ENCODE measurements around the gene BCAT1.
"Not testable (repeated sequence)": the region's sequence is repeated elsewhere in the genome, so short reads cannot be mapped to it uniquely, and the experiment has no call there.

The BCAT1 gene

DNA sequence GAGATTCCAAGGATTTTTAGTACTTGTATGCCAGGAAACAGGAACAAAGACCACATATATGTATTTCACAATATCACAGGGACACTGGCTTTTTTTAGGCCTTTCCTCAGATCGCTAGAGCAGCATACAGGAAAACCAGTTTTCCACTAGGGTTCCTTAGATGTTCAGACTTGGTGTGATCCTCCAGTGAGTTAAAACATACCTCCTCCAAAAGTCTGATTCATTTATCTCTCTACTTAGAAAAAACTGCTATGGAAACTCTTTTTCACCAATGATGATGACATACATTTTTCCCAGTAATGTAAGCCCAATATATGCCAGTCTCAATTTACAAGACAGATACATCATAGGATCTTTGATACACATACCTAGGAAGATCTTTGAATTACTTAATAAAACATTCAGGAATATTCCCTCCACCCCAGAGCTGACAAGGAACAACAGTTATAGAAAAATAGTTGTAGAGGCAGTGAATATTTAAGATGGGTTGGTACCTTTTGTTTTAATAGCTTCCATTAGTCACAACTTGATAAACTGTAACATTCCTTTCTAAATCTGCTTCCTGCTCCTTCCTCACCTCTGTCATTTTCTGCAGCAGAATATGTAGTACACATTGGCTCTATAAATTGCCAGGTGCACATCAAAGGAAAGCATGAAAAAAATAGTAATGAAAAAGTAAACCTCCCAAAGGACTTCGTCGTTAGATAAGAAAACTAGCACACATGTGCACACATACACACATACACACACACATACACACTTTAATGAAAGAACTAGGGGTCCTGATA, 27.5 kb downstream of the BCAT1 start:
- no peak for DNase-seq (ENCODE audit: insufficient read length)
- FAIRE-seq, result no peak

DNA sequence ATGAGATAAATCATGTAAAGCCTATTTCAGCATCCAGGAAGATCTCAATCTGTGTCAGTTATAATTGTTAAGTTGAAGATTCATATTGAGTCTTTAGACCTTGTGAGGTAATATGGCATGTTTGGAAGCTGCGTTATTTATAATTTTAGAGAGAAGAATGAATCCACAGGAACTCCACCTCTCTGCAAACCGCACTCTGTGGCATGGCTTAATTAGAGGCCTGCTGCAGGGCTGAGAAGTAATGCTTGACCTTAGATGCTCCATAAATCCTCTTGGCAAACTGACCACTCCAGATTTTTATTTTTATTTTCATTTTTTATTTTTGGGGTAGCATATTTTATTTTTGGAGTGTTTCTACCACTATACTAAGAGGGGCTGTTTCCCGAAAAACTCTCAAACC, 28.8 kb downstream of the BCAT1 start:
- FAIRE-seq, result no peak
- DNase-seq (ENCODE audit: insufficient read length), result no peak
- TF ChIP-seq POLR2A (IDR thresholded peaks at IDR 0.05; ENCODE audit: low read depth, low read length) (no peak), POLR2AphosphoS5 (IDR thresholded peaks at IDR 0.05; ENCODE audit: low read depth, low read length) (no peak), TAF1 (IDR thresholded peaks at IDR 0.05; ENCODE audit: borderline replicate concordance, low read depth, low read length) (no peak)

More for the DNA sequence above, 27.5 kb downstream of the BCAT1 start:
- TF ChIP-seq POLR2AphosphoS5 (IDR thresholded peaks at IDR 0.05; ENCODE audit: low read depth, low read length) (no peak), POLR2A (IDR thresholded peaks at IDR 0.05; ENCODE audit: low read depth, low read length) (no peak), TAF1 (IDR thresholded peaks at IDR 0.05; ENCODE audit: borderline replicate concordance, low read depth, low read length) (no peak)

DNA sequence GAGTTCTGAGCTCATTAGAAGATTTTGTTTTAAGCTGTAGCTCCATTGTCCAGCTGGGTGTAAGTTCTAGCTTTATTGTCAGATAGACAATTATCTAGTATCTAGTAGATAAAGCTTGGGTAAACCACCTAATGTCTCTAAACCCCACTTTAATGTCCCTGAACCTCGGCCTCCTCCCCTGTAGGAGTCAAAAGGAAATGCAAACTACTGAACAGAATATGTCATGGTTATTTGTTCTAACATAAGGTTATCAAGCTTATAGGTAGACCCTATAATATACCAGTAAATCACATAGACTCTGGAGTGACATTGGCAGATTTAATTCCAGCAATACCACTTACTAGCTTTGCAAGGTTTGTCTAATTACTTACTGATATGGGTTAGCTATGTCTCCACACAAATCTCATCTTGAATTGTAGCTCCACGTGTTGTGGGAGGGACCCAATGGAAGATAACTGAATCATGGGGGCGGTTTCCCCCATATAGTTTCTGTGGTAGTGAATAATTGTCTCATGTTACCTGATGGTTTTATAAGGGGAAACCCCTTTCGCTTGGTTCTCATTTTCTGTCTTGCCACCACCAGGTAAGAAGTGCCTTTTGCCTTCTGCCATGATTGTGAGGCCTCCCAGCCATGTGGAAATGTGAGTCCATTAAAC, 29.4 kb downstream of the BCAT1 start:
- no peak for DNase-seq (ENCODE audit: insufficient read length)
- no peak for FAIRE-seq

DNA sequence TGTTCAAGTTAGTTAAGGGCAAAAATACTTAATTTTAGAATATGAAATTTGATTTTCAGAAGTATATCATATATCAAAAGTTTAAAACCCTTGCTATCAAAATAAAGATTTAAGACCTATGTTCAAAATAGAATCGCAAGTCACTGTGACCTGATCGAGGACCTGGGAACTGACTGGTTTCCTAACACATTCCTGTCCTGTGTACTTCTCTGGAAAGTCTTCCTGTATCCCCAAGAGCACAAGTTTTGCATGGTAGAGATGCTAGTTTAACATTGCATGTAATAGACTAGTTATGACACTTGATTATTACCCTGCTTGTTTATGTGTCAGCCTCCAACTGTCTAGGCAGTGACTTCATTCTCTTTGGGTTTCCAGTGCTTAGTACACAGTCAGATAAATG, 30.3 kb downstream of the BCAT1 start:
- TF ChIP-seq TAF1 (IDR thresholded peaks at IDR 0.05; ENCODE audit: borderline replicate concordance, low read depth, low read length) (no peak), POLR2AphosphoS5 (IDR thresholded peaks at IDR 0.05; ENCODE audit: low read depth, low read length) (no peak), POLR2A (IDR thresholded peaks at IDR 0.05; ENCODE audit: low read depth, low read length) (no peak)
- DNase-seq (ENCODE audit: insufficient read length) (no peak), FAIRE-seq (peak; percentile 21)

More for the DNA sequence above, 29.4 kb downstream of the BCAT1 start:
- no peak for TF ChIP-seq POLR2A (IDR thresholded peaks at IDR 0.05; ENCODE audit: low read depth, low read length)
- TF ChIP-seq POLR2AphosphoS5 (IDR thresholded peaks at IDR 0.05; ENCODE audit: low read depth, low read length), result no peak
- no peak for TF ChIP-seq TAF1 (IDR thresholded peaks at IDR 0.05; ENCODE audit: borderline replicate concordance, low read depth, low read length)

DNA sequence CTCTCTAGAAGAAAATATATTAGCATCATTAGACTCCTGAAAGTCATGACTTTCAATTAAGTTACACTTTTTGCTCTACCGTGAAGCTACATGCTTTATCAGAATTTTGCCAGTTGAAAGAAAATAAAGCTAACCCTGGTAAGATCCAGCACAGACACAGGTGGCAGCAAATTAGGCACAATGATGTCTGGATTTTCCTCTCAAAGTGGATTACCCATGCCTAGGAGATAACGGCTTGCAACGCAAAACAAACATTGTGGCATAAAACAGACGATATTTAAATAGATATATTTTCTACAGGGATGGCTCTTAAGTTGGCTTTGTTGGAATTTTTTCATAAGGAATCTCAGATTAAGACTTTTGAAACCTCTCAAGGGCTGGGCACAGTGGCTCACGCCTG, 33.4 kb downstream of the BCAT1 start:
- TF ChIP-seq POLR2A (IDR thresholded peaks at IDR 0.05; ENCODE audit: low read depth, low read length) (no peak), TAF1 (IDR thresholded peaks at IDR 0.05; ENCODE audit: borderline replicate concordance, low read depth, low read length) (no peak), POLR2AphosphoS5 (IDR thresholded peaks at IDR 0.05; ENCODE audit: low read depth, low read length) (no peak)
- no peak for FAIRE-seq

DNA sequence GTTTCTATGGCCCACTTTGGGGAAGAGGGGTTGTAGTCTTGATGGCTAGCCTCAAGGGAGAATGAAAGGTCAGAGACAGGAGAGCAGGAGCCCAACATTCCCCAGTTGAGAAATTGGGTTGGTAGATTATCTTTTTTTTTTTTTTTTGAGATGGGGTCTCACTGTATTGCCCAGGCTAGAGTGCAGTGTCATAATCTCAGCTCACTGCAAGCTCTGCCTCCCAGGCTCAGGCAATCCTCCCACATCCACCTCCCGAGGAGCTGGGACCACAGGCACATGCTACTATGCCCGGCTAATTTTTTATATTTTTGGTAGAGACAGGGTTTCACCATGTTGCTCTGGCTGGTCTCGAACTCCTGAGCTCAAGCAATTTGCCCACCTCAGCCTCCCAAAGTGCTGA, 34.9 kb downstream of the BCAT1 start:
- no peak for TF ChIP-seq POLR2AphosphoS5 (IDR thresholded peaks at IDR 0.05; ENCODE audit: low read depth, low read length)
- TF ChIP-seq TAF1 (IDR thresholded peaks at IDR 0.05; ENCODE audit: borderline replicate concordance, low read depth, low read length), result no peak
- no peak for TF ChIP-seq POLR2A (IDR thresholded peaks at IDR 0.05; ENCODE audit: low read depth, low read length)
- DNase-seq (ENCODE audit: insufficient read length) (no peak), FAIRE-seq (no peak)

More for the DNA sequence above, 33.4 kb downstream of the BCAT1 start:
- no peak for DNase-seq (ENCODE audit: insufficient read length)

DNA sequence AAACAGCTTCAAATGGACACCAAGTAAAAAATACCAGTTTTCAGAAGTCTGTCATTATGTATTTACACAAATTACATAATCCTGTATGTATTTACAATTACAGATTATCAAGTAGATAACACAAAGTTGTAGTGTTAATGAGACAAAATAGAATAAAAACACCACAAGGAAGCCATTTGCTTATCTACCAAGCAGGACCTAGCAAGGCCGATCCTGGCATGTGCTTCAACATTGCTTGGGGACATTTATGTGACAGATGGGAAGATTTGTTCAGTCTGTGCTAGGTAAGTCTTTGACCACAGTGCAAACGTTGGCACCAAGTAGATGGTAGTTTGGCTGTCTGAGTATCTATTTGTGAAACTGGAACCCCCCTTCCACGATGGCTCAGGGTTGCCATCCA, 35.8 kb downstream of the BCAT1 start:
- no peak for TF ChIP-seq TAF1 (IDR thresholded peaks at IDR 0.05; ENCODE audit: borderline replicate concordance, low read depth, low read length)
- no peak for TF ChIP-seq POLR2AphosphoS5 (IDR thresholded peaks at IDR 0.05; ENCODE audit: low read depth, low read length)
- no peak for TF ChIP-seq POLR2A (IDR thresholded peaks at IDR 0.05; ENCODE audit: low read depth, low read length)
- no peak for FAIRE-seq
- DNase-seq (ENCODE audit: insufficient read length), result no peak

DNA sequence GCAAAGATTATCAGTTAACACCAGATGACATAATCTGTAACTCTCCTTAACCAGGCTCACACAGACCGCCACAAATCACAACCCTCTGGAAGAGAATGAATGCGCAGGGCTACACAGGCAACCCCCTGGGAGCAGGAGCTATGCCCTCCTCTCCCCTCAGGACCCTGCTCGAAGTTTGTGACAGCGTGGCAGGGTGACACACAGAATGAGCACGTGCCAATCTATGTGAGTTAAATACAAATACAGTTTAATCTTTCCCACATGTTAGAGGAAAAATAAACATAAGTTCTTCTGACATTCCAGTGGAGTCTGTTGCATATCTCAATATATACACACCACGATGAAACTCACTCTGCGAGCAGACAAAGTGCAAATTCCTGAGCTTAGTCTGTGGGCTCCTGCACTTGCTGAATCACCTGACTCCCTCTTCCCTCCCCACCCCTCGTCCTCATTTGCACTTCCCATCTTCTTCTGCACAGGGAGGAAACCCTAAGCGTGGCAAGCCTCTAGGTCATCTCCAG, 37.6 kb downstream of the BCAT1 start:
- DNase-seq (ENCODE audit: insufficient read length), result no peak
- TF ChIP-seq POLR2AphosphoS5 (IDR thresholded peaks at IDR 0.05; ENCODE audit: low read depth, low read length) (no peak), TAF1 (IDR thresholded peaks at IDR 0.05; ENCODE audit: borderline replicate concordance, low read depth, low read length) (no peak), POLR2A (IDR thresholded peaks at IDR 0.05; ENCODE audit: low read depth, low read length) (no peak)
- FAIRE-seq, result no peak

DNA sequence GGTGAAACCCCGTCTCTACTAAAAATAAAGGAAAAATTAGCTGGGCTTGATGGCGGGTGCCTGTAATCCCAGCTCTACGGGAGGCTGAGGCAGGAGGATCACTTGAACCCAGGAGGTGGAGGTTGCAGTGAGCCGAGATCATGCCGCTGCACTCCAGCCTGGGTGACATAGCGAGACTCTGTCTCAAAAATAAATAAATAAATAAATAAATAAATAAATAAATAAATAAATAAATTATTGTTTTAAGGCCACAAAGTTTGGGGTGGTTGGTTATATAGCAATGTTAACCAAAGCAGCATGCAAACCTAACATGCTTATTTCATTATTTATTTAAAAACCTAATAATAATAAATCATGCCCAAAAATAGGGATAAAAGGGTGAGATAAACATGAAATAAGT, 38.7 kb downstream of the BCAT1 start:
- FAIRE-seq; DNase-seq (ENCODE audit: insufficient read length): not testable (repeated sequence)

DNA sequence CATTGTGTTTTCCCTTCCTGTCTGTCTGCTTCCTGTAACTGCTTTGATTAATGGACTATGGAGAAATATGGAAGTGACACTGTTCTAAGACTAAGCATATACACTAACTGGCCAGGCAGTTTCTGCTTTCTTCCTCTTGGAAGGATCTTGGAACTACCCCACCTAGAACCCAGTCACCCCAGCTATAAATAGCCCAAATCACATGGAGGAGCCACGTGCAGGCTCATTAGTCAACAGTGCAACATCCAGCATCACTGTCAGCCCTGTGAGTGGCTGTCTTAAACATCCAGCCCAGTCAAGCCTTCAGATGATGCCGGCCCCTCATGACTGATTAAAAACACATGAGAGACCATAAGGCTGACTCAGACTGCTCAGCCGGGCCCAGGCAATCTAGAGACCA, 39.2 kb downstream of the BCAT1 start:
- no peak for TF ChIP-seq POLR2AphosphoS5 (IDR thresholded peaks at IDR 0.05; ENCODE audit: low read depth, low read length)
- no peak for TF ChIP-seq TAF1 (IDR thresholded peaks at IDR 0.05; ENCODE audit: borderline replicate concordance, low read depth, low read length)
- TF ChIP-seq POLR2A (IDR thresholded peaks at IDR 0.05; ENCODE audit: low read depth, low read length), result no peak
- DNase-seq (ENCODE audit: insufficient read length) (no peak), FAIRE-seq (no peak)

DNA sequence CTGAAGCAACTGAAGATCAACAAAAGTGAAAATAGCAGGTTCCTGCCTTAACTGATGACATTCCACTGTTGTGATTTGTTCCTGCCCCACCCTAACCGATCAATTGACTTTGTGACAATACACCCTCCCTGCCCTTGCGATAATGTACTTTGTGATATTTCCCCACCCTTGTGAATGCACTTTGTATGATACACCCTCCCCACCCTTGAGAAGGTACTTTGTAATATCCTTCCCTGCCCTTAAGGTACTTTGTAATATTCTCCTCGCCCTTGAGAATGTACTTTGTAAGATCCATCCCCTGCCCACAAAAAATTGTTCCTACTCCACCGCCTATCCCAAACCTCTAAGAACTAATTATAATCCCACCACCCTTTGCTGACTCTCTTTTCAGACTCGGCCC, 41.4 kb downstream of the BCAT1 start:
- no peak for DNase-seq (ENCODE audit: insufficient read length)
- TF ChIP-seq POLR2AphosphoS5 (IDR thresholded peaks at IDR 0.05; ENCODE audit: low read depth, low read length), result no peak
- no peak for TF ChIP-seq POLR2A (IDR thresholded peaks at IDR 0.05; ENCODE audit: low read depth, low read length)
- no peak for TF ChIP-seq TAF1 (IDR thresholded peaks at IDR 0.05; ENCODE audit: borderline replicate concordance, low read depth, low read length)
- FAIRE-seq, result no peak

DNA sequence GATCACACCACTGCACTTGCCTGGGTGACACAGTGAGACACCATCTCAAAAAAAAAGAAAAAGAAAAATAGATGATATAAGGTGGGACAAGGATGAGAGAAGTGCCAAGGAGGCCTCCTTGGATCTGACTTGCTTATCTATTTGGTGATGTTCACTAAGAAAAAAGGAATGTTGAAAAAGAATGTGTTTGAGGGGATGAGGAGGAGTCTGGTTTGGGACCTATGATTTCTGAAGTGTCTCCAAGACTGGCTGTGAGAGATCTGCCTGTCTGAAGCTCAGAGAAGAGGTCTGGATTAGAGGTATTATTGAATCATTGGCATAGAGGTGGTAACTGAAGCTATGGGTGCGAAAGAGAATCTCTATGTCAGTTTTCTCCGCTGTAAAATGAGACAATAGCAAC, 42.8 kb downstream of the BCAT1 start:
- TF ChIP-seq POLR2A (IDR thresholded peaks at IDR 0.05; ENCODE audit: low read depth, low read length) (no peak), POLR2AphosphoS5 (IDR thresholded peaks at IDR 0.05; ENCODE audit: low read depth, low read length) (no peak), TAF1 (IDR thresholded peaks at IDR 0.05; ENCODE audit: borderline replicate concordance, low read depth, low read length) (no peak)

More for the DNA sequence above, 42.8 kb downstream of the BCAT1 start:
- no peak for DNase-seq (ENCODE audit: insufficient read length)
- FAIRE-seq, result no peak
